Measurements from ENCODE around the gene SRRM2.

SRRM2 gene

DNA sequence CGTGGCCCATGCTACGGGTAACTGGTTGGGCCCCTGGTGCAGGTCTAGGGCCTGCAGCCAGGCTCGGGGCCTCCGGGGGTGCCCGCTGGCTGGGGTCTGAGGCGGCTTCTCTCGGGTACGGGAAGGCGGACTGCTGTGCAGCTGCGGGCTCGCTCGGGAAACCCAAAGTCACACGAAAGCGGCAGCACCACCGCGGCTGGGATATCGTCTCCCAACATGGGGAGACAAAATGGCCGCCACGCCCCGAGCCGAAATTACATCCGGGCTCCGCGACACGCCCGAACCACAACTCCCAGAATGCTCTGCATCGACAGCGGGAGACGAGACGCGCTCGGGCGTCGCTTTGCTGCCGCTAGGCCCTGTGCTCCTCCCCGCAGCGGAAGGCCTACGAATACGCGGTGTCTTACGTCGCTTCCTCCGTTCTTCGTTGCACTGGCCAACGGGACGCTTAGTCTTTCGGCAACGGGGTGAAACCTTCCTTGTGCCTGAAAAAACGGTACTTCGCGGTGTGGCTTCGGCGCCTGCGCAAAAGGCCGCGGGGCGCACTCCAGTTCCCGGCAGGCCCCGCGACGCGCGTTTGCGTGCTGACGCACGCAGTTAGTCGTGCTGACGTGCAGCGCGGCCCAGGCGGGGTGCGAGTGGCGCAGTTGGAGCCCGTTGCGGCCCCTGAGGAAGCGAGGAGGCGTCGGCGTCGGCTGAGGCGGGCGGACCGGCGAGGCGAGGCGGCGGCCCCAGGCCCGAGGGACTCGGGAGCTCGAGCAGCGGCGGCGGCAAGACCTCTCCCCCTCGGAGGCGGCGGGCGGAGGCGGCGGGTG is at the start of gene SRRM2:
SRRM2 (plus strand) TSS at position 604 of the 815 bp plus-strand sequence. CDS start 3,727 bp downstream, outside the sequence.
- DNase-seq, result peak; percentile 92 to 93

DNA sequence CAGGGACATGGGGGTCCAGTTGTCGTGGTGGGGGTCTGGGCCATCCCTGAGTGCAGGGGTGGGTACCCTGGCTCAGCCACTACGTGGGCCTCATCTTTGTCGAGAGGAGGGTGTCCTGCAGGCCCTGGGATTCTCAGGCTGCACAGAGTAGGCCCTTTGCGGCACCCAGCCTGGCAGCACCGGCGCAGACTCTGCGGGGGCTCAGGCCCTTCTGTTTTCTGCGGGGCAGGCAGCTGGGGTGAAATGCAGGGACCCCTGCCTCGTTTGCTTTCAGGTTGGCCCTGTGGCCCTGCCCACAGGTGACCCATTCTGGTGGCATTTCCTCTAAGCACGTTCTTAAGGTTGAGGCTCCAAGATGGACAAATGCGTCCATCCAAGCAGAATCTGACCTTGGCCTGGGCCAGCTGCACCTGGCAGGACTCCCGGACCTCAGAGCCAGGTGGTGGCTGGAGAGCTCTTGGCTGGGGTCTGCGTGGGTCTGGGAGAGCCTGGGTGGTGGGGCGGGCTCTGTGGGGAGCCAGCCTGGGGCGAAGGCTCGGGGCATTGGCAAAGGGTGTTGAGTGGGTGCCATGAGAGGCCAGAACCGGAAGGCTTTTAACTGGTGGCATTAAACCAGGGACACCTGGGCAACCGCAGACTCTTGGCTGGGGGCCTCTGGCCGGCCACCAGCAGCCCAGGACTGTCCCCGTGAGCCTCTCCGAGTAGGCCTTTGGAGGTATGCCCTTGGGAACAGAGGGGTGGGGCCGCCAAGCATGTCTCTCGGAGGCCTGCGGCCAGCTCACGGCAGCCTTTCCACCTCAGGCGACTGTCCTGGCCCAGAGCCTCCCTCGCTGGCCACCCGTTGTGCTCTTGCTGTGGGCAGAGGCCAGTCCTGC is 49.3 kb upstream of the SRRM2 start:
- DNase-seq, result no peak

DNA sequence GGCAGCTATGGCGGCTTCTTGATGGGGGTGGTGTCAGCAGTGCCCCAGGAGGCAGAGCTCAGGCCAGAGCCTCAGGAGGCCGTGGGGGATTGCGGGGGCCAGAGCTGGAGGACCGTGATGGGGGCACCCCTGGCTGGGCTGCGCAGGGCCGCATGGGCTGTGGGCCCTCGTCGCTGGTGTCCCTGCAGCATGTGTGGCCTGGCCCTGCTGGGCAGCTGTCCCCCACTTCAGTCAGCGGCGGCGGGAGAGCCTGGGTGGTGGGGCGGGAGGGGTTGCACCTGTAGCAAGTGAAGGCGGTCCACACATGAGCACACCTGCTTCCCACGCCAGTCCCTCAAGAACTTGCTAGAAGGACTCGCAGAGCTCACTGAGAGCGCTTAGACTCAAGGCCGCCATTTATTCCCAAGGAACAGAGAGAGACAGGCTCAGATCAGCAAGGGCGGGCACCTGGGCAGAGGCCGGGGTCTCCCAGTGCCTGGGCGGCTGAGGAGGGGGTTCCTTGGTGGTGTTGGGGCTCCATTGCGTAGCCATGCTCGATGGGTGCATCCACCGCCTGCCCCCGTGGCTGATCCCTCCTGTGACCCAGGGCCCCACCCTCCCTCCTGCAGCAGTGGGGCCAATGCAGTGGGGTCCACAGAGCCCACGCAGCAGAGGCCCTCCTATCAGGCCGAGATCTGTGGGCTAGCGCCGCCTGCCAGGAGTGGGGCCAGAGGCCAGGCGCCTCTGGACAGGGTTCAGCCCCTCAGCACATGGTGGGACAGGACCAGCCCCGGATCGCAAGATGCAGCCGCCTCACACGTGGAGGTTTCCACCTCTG is 48.1 kb upstream of the SRRM2 start:
- no peak for DNase-seq

GRCh38 chr16:2704983-2705275 is 47.5 kb upstream of the SRRM2 start:
- no peak for DNase-seq

GRCh38 chr16:2705351-2705750 is 47.1 kb upstream of the SRRM2 start:
- DNase-seq, result no peak

GRCh38 chr16:2706085-2706484 is 46.4 kb upstream of the SRRM2 start:
- DNase-seq, result no peak

GRCh38 chr16:2706611-2707311 is 45.7 kb upstream of the SRRM2 start:
- DNase-seq, result no peak

DNA sequence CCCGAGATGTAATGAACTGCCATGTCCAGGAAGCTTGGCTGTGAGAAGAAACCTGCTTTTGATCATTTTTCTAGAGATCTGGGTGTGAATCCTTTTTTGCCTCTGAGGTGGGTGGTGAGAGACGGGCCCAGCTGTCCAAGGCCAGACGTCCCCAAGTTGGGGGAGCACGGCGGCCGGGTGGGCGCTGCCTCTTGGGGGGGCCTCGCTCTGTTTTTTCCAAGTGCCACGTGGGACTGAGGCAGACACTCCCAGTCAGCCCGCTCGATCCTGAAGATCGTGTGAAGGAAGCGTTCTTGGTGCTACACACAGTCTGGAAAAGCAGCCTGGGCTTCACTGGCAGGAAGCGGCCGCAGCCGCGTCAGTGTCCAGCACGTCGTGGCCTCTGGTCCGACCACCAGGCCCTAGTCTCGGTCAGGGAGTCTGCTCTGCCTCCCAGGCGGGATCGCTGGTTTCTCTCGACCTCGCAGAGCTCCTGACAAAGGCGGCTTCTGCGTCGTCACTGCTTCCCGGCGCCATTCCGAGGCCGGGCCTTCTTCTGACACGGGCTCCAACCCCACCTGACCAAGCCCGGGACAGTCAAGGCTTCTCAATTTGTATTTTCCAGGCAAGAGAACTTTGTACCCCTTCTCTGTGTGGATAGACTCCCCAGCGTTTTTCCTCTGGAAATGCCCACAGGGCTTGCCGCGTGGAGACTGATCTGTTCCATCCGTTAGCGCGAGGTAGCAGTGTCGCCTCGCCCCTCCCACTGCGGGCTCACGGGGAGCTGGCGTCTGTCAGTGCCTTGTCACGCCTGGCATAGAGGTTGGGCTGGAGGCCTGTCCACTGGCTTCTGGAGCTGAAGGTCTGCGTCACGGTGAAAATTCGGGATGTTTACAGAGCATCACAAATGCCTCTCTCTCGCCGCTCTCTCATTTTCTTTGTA is 44.8 kb upstream of the SRRM2 start:
- no peak for DNase-seq

- DNase-seq, result no peak
Measured at GRCh38 chr16:2708290-2708639, 44.2 kb upstream of the SRRM2 start.

DNA sequence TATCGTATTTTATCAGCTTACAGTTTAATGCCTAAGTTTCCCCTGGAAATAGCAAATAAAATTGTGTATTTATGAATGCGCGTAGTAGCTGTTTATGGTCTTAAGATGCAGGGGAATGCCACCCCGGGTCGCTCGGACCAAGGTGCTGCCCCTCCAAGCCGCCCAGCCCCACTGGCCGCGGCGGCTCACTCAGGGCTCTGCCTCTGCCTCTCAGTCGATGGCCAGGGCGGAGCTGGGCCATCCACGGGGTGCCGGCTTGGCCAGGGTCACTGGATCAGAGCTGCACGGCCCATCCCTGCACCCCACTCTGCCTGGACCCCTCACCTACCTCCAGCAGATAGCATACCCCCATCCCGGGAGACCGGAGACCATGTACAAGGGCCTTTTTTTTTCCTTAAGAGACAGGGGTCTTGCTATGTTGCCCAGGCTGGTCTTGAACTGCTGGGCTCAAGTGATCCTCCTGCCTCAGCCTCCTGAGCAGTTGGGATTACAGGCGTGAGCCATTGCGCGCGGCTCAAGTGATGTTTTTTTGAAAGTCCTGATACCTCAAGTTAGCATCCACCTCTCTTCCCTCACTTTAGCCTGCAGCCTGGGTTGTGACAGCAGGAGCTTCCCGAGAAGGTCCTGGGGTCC is 43.4 kb upstream of the SRRM2 start:
- no peak for DNase-seq

GRCh38 chr16:2709588-2709984 is 42.9 kb upstream of the SRRM2 start:
- no peak for DNase-seq

DNA sequence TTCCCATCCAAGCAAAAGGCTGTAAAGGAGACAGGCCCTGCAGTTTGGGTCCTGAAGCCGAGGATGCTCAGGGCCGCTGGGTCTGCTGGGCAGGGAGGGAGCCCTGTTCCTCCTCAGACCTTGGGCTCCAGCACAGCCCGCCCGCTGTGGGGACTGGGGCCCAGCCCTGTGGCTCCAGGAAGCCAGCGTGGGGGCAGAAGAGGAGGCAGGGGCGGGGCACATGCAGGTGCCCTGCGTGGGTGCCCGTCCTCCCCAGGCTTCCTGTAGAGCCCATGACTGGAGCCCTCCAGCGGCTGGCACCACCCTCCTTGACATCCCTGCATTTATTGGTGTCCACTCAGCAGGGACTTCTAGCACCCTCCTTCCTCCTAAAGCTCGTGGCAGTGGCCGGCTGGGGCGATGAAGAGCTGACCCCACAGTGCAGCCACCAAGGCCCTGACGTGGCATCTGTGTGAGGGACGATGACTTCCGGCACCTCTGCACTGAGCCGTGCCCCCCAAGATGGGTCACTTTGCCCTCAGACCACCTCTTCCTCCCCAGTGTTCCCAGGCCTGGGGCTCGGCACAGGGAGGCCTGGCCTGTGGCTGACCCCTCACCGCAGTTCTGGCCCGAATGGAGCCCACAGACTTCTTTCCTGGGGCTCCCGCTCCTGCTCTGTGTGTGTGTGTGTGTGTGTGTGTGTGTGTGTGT is 42.3 kb upstream of the SRRM2 start:
- DNase-seq, result no peak

DNA sequence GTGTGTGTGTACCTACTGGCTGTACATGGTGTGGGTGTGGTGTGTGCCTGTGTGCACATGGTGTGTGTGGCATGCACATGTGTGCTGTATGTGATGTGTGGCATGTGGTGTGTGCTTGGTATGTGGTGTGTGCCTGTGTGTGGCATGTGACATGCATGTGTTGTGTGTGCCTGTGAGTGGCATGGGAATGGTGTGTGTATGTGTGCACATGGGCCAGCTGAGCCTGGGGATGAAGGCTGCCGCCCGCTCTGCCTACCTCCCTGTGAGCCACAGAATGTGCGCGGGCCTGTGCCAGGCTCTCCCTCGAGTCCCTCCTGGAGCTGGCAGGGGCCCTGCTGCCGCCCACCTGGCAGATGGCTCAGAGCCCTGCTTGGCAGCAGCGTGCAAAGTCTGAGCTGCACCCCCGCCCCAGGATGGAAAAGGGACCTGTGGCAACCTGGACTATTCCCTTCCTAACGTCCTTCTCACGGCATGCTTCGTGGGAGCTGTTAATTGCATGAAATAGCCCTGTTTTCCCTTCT is 41.7 kb upstream of the SRRM2 start:
- no peak for DNase-seq

- DNase-seq, result no peak
Measured at GRCh38 chr16:2711370-2712062, 40.9 kb upstream of the SRRM2 start.

DNA sequence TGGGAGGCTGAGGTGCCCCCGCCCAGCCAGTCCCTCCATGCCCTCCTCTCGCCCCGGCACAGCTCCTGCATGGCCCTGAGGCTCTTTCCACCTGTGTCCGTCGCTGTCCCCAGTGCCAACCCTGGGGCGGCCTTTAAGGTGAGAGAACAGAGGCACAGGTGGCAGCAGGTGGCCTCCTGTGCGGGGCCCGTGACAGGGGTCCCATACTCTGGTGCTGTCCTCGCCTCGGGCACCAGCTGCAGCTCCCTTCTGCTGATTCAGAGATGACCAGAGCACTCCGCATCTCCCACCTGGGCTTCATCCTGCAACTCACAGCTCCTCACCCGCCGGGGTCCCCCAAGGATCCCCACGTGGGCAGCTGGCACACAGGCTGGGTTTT is 40.4 kb upstream of the SRRM2 start:
- no peak for DNase-seq

- no peak for DNase-seq
Measured at GRCh38 chr16:2712546-2712945, 39.9 kb upstream of the SRRM2 start.

DNA sequence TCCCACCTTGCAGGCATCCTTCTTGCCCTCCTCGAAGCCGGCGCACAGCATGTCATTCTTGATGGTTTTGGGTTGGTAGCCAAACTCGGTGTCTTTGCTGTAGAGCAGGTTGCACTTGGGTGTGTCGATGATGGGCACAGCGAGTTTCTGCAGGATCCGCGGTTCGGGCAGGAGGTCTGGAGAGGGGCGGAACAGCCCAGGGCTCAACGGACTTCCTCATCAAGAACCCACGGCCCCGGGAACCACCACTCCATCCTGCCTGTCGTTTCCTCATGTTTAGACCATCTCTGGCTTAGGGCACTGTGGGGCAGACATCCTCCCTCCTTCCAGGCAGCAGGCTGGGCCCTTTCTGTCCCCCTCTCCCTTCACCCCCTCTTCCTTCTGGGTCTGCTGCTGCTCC is 38.9 kb upstream of the SRRM2 start:
- DNase-seq, result no peak

DNA sequence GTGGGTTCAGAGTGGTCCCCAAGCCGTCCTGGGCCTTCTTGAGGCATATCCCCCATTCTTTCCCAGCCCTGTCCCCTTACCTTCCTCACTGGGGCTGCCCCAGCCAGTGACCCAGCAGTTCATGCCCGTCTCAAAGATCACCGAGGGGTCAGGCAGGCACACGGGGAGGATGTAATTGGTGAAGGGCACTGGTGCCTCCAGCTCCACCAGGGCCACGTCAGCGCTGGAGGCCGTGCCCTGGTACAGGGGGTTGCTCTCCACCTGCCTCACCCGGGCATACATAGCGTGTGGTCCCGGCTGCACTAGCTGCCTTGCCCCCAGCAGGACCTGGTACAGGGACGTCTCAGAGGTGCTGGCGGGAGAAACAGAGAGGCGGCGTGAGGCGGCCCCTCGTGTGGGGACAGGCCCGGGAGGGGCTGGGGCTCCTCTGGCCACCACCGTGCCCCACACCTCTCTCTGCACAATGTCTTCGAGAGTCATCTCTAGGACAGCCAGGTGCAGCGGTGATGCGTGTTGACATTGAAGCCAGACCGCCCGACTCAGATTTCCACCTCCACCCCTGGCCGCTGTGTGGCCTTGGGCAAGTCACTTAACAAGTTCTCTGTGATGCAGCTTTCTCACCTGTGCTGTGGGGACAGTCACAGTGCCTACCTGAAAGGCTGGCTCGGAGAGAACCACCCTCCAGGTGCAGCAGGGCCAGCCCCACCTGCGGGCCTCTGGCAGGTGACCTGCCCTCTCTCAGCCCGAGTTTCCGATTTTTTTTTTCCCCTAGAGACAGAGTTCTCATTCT is 38.3 kb upstream of the SRRM2 start:
- no peak for DNase-seq

- no peak for DNase-seq
Measured at GRCh38 chr16:2715064-2715463, 37.4 kb upstream of the SRRM2 start.

Data from activated CD4-positive, alpha-beta T cell treated with anti-CD3 and anti-CD28 coated beads for 4 hours (primary cell).